GM23338 (cell line): ENCODE data around the gene FRRS1L. TPM values are rescaled to one million over a fixed set of nuclear protein-coding genes. Genes with fewer than 3 reads are reported as not detected.

Experiments
- ATAC-seq: fragments of 200-7000 bp; cut with Tn5 transposase; 3 replicates; pipeline ENCODE4 v1.9.1; 2020
- DNase-seq: peaks from one replicate; pipeline ENCODE4 v3.0.0-alpha.2; 2015; ENCODE audit warnings: low spot score
- H2AFZ ChIP-seq: fragments of 200-600 bp; sonication (generic); 2 replicates; pipeline ENCODE4 v1.8.0; 2016; ENCODE audit warnings: antibody characterized with exemption, mild to moderate bottlenecking, moderate library complexity
- H3F3A ChIP-seq: fragments of 200-600 bp; sonication (generic); replicated peaks from 2 replicates; pipeline ENCODE4 v1.8.0; 2017; ENCODE audit warnings: antibody characterized with exemption, mixed run types, low read depth
- H3K27ac ChIP-seq: fragments of 200-600 bp; sonication (generic); 2 replicates; pipeline ENCODE4 v1.6.1; 2016; ENCODE audit warnings: low read depth
- H3K27me3 ChIP-seq: fragments of 200-600 bp; sonication (generic); 2 replicates; pipeline ENCODE4 v1.8.0; 2016; ENCODE audit warnings: mild to moderate bottlenecking, mixed run types, moderate library complexity; ENCODE audit not compliant: insufficient read depth
- H3K36me3 ChIP-seq: fragments of 200-600 bp; sonication (generic); 2 replicates; pipeline ENCODE4 v1.8.0; 2016; ENCODE audit warnings: mild to moderate bottlenecking; ENCODE audit not compliant: insufficient read depth
- H3K4me1 ChIP-seq: fragments of 200-600 bp; sonication (generic); 2 replicates; pipeline ENCODE4 v1.8.0; 2016; ENCODE audit warnings: mild to moderate bottlenecking, moderate library complexity; ENCODE audit not compliant: insufficient read depth
- H3K4me2 ChIP-seq: fragments of 200-600 bp; sonication (generic); 2 replicates; pipeline ENCODE4 v1.7.1; 2017; ENCODE audit warnings: mixed run types
- H3K4me3 ChIP-seq: fragments of 200-600 bp; sonication (generic); 2 replicates; pipeline ENCODE4 v1.6.1; 2016; ENCODE audit warnings: mixed run types
- H3K79me2 ChIP-seq: fragments of 200-600 bp; sonication (generic); replicated peaks from 2 replicates; pipeline ENCODE4 v1.8.0; 2017; ENCODE audit warnings: mild to moderate bottlenecking; ENCODE audit not compliant: insufficient read depth
- H3K9me2 ChIP-seq: fragments of 200-600 bp; sonication (generic); 2 replicates; pipeline ENCODE4 v1.8.0; 2017; ENCODE audit not compliant: insufficient read depth
- H4K20me1 ChIP-seq: fragments of 200-600 bp; sonication (generic); replicated peaks from 2 replicates; pipeline ENCODE4 v1.8.0; 2017; ENCODE audit warnings: mild to moderate bottlenecking; ENCODE audit not compliant: insufficient read depth
- H3K27ac Mint-ChIP-seq: 2 replicates; pipeline ENCODE4 v1.8.0; 2020; ENCODE audit warnings: inconsistent platforms, mild to moderate bottlenecking, moderate library complexity, mixed read lengths
- H3K27me3 Mint-ChIP-seq: 3 replicates; pipeline ENCODE4 v1.8.0; 2022; ENCODE audit warnings: low read depth, mild to moderate bottlenecking, moderate library complexity, mixed read lengths, inconsistent platforms; ENCODE audit not compliant: insufficient read depth, poor library complexity
- H3K36me3 Mint-ChIP-seq: 3 replicates; pipeline ENCODE4 v1.8.0; 2021; ENCODE audit warnings: low read depth, mild to moderate bottlenecking, inconsistent platforms, moderate library complexity, mixed read lengths
- H3K4me1 Mint-ChIP-seq: 3 replicates; pipeline ENCODE4 v1.8.0; 2020; ENCODE audit warnings: mild to moderate bottlenecking, inconsistent platforms, mixed read lengths
- H3K4me3 Mint-ChIP-seq: 3 replicates; pipeline ENCODE4 v1.8.0; 2021; ENCODE audit warnings: moderate library complexity, mild to moderate bottlenecking, inconsistent platforms, mixed read lengths
- H3K9me3 Mint-ChIP-seq: 3 replicates; pipeline ENCODE4 v1.8.0; 2020; ENCODE audit warnings: moderate library complexity, mild to moderate bottlenecking, inconsistent platforms, mixed read lengths
- CREB1 ChIP-seq: fragments of 250-450 bp; sonication (Bioruptor Pico); IDR thresholded peaks from 2 replicates; pipeline ENCODE4 v1.5.0; 2020; ENCODE audit warnings: low read depth, mild to moderate bottlenecking, moderate library complexity
- CTCF ChIP-seq, 2 experiments: fragments of 200-600 bp in 1 of 2; sonication (generic) in 1 of 2; conservative IDR thresholded peaks; 2 replicates each; pipeline versions ENCODE4 v1.5.1 to v1.6.1; 2016 to 2017; ENCODE audit warnings: antibody characterized with exemption in 2 of 2, low read depth in 2 of 2, mild to moderate bottlenecking in 2 of 2, moderate library complexity in 1 of 2
- ETS1 ChIP-seq: IDR thresholded peaks from 2 replicates; pipeline ENCODE4 v1.6.1; 2016; ENCODE audit warnings: antibody characterized with exemption
- EZH2 ChIP-seq: fragments of 200-600 bp; sonication (generic); IDR thresholded peaks from one replicate; pipeline ENCODE4 v1.8.0; 2017; ENCODE audit warnings: antibody characterized with exemption, mild to moderate bottlenecking, low read depth; ENCODE audit not compliant: unreplicated experiment
- EZH2phosphoT487 ChIP-seq: fragments of 200-600 bp; sonication (generic); IDR thresholded peaks from one replicate; pipeline ENCODE4 v1.8.1; 2018; ENCODE audit warnings: antibody characterized with exemption; ENCODE audit not compliant: unreplicated experiment
- JUNB ChIP-seq: IDR thresholded peaks from one replicate; pipeline ENCODE4 v1.6.1; 2016; ENCODE audit warnings: antibody characterized with exemption; ENCODE audit not compliant: unreplicated experiment
- NANOG ChIP-seq: IDR thresholded peaks from 2 replicates; pipeline ENCODE4 v1.6.1; 2016; ENCODE audit warnings: antibody characterized with exemption, borderline replicate concordance
- POLR2AphosphoS5 ChIP-seq: IDR thresholded peaks from 2 replicates; pipeline ENCODE4 v1.6.1; 2016; ENCODE audit warnings: antibody characterized with exemption, low read depth
- REST ChIP-seq: IDR thresholded peaks from one replicate; pipeline ENCODE4 v1.6.1; 2018; ENCODE audit warnings: antibody characterized with exemption; ENCODE audit not compliant: unreplicated experiment
- STAT1 ChIP-seq: IDR thresholded peaks from one replicate; pipeline ENCODE4 v1.6.1; 2016; ENCODE audit warnings: antibody characterized with exemption; ENCODE audit not compliant: unreplicated experiment
- ZNF114 ChIP-seq: fragments of 250-450 bp; sonication (Bioruptor Pico); IDR thresholded peaks from 2 replicates; pipeline ENCODE4 v1.5.0; 2020; ENCODE audit warnings: mild to moderate bottlenecking, moderate library complexity
- ZNF331 ChIP-seq: fragments of 250-450 bp; sonication (Bioruptor Pico); IDR thresholded peaks from 2 replicates; pipeline ENCODE4 v1.5.0; 2020; ENCODE audit warnings: low read depth, mild to moderate bottlenecking, moderate library complexity
- ZNF462 ChIP-seq: fragments of 250-450 bp; sonication (Bioruptor Pico); IDR thresholded peaks from 2 replicates; pipeline ENCODE4 v1.5.0; 2020; ENCODE audit warnings: mild to moderate bottlenecking, moderate library complexity
- polyA plus RNA-seq: library from polyadenylated mRNA; unstranded; fragments of >200 nt; fragmentation: Nextera tagmentation; extraction: Ambion mirVana; gene quantifications from 2 replicates; pipeline ENCODE4 v1.2.1, GENCODE V29; 2016
- total RNA-seq: library from RNA; depleted of rRNA; stranded (reverse); fragments of >200 nt; shearing (Covaris generic); gene quantifications from 2 replicates; pipeline ENCODE4 v1.2.3, GENCODE V29; 2014

Gene FRRS1L
- total and polyA plus RNA-seq, 2 experiments from 2014 or later: 0.37 to 1.1 TPM

GRCh38 chr9:109134167-109134578 lies 32.9 kb downstream of the FRRS1L start:
- Histone ChIP-seq H2AFZ (no peak overlapping the region), H3K9me2 (no peaks in the 10 kb centered on the region), H3K4me1 (no peaks in the 10 kb centered on the region), H3K4me2 (no peak overlapping the region), H3K27me3 (no peaks in the 10 kb centered on the region), H3K36me3 (no peaks in the 10 kb centered on the region), H3K4me3 (no peak overlapping the region), H4K20me1 (no peaks in the 10 kb centered on the region), H3F3A (no peaks in the 10 kb centered on the region), H3K27ac (no peak overlapping the region), H3K79me2 (no peaks in the 10 kb centered on the region)
- TF ChIP-seq ZNF331: no peak
- TF ChIP-seq REST: no peak
- TF ChIP-seq ZNF462: no peak
- no peak for TF ChIP-seq JUNB
- no peak for TF ChIP-seq EZH2
- no peak for TF ChIP-seq POLR2AphosphoS5
- no peak for TF ChIP-seq NANOG
- TF ChIP-seq CTCF (conservative IDR thresholded peaks at IDR 0.05; ENCODE audit: low read depth in 2 of 2): no peak
- TF ChIP-seq CREB1 (CRISPR knock-in tag): no peak
- TF ChIP-seq ETS1: no peak
- TF ChIP-seq ZNF114 (CRISPR knock-in tag): no peak
- no peak for TF ChIP-seq EZH2phosphoT487
- TF ChIP-seq STAT1: no peak
- DNase-seq: no peak
- Mint-ChIP-seq H3K4me1 (no peaks in the 10 kb centered on the region), H3K36me3 (no peaks in the 10 kb centered on the region), H3K27ac (no peak overlapping the region), H3K27me3 (peaks cover 5% of the 10 kb centered on the region), H3K4me3 (no peak overlapping the region), H3K9me3 (no peaks in the 10 kb centered on the region)
- no peak for ATAC-seq
